PFSK-1 (cell line): ENCODE data around the gene IRAK1BP1.

ENCODE experiments used
- FOXP2 ChIP-seq: optimal IDR thresholded peaks from 2 replicates; pipeline ENCODE3; 2011; ENCODE audit warnings: borderline replicate concordance, control low read depth, inconsistent platforms; ENCODE audit not compliant: insufficient read depth; ENCODE audit errors: extremely low read length, extremely low read depth
- POLR2AphosphoS5 ChIP-seq: IDR thresholded peaks from 2 replicates; pipeline ENCODE4 v1.6.1; 2012; ENCODE audit warnings: low read depth, mild to moderate bottlenecking, control low read depth, low read length, moderate library complexity
- REST ChIP-seq, 2 experiments: IDR thresholded peaks; 2 replicates each; pipeline versions ENCODE4 v1.6.1 to v1.8.0; 2011 to 2012; ENCODE audit warnings: low read depth in 2 of 2, low read length in 2 of 2, control low read depth in 1 of 2, inconsistent platforms in 1 of 2, mild to moderate bottlenecking in 1 of 2, moderate library complexity in 1 of 2; ENCODE audit not compliant: insufficient read depth in 1 of 2
- SIN3A ChIP-seq: IDR thresholded peaks from 2 replicates; pipeline ENCODE4 v1.6.1; 2012; ENCODE audit warnings: mild to moderate bottlenecking, low read length, moderate library complexity, borderline replicate concordance; ENCODE audit not compliant: insufficient read depth
- TAF1 ChIP-seq: IDR thresholded peaks from 2 replicates; pipeline ENCODE4 v1.6.1; 2012; ENCODE audit warnings: low read length, control low read depth, borderline replicate concordance; ENCODE audit not compliant: insufficient read depth

GRCh38 chr6:78908621-78909020 lies 41.3 kb downstream of the IRAK1BP1 start:
- TF ChIP-seq TAF1 (no peak), REST (IDR thresholded peaks at IDR 0.05; ENCODE audit: insufficient read depth in 1 of 2, low read depth in 2 of 2, low read length in 2 of 2) (no peak), POLR2AphosphoS5 (no peak), SIN3A (no peak), FOXP2 (no peak)
